GM19023 (cell line): ENCODE data around the gene AKAP10.
"Not testable (repeated sequence)": the region's sequence is repeated elsewhere in the genome, so short reads cannot be mapped to it uniquely, and the experiment has no call there.

Source experiments
- ATAC-seq: cut with Tn5 transposase; IDR thresholded peaks from one replicate; pipeline ENCODE4 v1.9.1; 2021; ENCODE audit warnings: mild to moderate bottlenecking, moderate library complexity; ENCODE audit not compliant: unreplicated experiment

AKAP10 gene

DNA sequence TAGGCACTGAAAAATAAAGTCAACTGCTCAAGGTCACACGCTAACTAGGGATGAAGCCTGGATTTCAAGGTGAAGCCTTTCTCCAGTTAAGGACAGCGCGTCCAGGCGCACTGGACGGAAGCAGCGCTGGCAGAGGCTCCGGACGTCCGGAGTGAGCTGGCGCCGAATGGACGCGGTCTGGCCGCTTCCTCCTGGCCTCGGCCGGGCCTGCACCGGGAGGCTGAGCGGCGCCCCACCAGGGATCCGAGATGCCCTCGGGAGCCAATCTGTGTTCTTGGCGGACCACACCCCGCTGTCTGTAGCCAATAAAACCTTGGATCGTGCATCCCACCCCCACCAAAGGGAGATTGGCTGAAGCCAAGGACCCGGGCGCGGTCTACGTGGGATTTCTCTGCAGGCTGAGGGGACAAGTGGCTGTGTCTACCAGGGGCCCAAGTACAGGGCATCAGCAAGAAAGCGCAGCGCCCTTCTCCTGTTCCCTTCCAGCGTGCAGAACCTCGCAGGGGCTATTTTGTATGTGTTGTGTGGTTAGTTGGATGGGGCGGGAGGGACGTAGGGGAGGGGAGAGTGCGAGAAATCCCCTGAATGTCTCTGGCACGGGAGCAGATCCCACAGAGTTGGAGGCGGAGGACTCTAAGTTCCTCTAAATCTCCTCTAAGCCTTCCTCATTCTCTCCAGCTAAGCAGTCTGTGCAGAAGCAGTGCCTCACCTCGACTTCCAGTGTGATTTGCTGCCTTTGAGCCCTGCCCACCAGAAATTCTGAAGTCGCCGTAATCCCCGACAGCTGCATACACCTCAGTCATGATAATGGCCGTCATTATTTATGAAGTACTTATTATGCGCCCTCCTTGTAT lies 2.5 kb upstream of the AKAP10 start:
- ATAC-seq: no peak

DNA sequence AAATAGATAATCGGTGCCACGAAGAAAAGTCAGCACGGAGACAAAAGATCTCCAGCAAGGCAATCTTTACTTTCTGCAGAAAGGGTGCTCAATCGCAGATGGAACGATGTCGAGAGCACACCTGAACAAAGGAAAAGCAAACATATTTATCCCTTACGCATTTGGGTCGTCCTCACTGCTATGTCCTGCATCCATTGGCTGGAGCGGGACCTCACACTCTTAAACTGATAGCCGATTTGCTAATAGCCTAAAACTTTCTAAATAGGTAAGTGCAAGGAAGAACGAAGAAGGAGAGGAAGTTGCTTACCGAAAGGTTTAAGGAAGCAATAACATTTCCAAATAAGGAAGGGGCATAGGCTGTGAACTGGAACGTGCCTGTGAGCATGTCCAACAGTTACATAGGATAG lies 1.2 kb upstream of the AKAP10 start:
- no peak for ATAC-seq

DNA sequence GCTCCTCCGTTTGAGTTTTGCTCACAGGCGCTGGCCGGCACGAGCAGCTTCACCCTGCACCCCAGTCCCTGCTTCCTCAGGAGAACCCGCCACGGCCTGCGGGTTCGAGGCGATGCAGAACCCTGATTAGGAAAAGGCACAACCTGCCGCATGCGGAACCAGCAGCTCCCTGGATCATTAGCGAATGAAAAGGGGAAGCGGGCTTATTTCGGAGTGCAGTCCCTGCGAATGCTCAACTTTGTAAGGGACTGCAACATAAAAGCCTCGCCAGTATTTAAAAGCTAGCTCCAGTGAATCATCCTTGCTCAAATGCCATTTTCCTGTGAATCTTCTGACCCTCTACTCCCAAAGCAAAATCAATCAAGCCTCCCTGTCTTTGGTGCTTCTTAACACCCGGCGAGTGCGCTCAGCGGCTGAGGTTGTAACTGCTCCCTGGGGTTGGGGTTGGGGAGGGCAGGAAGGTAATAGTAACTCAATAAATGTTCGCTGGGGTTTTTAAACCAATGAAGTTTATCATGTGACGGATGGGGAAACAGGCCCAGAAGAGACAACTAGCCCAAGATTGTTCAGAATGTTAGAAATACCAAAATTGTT lies 678 bp upstream of the AKAP10 start:
- ATAC-seq: peak; percentile 14

DNA sequence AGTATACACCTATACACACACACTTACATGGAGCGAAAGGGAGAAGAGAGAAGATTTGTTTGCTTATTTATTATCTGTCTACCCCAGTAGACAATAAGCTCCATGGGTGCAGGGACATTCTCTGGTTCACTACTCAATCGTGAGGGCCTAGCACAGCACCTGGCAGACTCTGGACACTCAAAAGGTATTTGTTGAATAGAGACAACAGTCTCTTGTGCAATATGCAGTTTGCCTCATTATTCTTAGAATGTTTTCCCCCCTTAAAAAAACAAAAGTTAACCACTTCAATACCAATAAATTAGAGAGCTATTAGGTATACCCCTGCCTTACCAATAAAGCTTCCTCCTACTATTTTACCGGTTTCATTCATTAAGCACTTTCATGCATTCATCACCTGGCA lies 2.0 kb downstream of the AKAP10 start:
- no peak for ATAC-seq

DNA sequence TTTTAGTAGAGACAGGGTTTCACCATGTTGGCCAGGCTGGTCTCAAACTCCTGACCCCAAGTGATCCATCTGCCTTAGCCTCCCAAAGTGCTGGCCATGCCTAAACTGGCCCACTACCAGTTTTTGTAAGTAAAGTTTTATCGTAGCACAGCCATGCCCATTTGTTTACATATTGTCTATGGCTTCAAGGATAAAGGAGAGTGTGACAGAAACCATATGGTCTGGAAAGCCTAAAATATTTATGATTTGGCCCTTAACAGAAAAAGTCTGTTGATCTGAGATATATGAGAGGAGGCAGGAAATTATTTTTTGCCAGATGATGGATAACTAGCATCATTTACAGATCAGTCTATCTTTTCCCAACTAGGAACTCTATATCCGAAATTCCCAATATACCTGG lies 4.5 kb downstream of the AKAP10 start:
- no peak for ATAC-seq

DNA sequence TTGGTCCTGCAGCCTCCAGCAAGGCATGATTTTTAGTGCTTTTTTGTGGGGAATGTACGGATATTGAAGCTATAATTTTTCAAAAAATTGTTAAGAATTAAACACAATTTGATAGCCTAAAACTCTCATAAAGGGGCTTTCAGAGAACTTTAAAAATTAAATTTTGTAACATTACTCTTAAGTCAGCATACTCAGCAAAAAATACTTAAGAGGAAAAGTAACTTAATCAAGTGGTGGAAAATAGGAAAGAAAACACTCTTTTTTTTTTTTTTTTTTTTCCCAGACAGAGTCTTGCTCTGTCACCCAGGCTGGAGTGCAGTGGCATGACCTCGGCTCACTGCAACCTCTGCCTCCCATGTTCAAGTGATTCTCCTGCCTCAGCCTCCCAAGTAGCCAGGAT lies 14.7 kb downstream of the AKAP10 start:
- not testable (repeated sequence) for ATAC-seq

DNA sequence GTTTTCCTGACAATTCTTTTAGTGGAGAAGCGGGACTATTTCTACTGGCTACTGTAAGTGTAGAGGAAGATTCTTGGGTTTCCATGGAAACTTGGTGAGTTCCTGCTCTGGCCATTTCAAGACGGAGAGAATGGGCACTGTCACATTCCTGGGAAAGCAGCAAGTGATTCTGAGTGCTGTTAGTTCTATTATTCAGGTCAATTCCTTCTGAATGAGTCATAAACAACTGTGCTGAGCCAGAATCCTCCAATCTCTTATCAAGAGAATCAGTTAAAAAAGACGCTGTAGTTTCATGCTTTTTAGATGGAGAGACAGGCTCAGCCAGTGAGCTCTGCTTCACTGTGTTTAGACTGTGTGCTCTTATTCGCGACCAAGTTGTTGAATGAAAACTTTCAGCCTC lies 19.6 kb downstream of the AKAP10 start:
- no peak for ATAC-seq

DNA sequence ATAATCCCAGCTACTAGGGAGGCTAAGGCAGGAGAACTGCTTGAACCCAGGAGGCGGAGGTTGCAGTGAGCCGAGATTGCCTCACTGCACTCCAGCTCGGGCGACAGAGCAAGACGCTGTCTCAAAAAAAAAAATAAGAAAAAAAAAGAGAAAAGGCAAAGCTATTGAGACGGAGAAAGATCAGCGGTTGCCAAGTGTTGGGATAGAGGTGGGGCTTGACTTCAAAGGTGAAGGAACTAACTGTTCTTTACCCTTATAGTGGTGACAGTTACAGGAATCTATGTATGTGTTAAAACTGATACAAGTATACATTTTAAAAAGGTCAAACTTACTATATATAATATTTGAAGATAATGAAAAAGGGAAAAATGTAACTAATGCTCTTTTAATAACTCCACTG lies 22.5 kb downstream of the AKAP10 start:
- no peak for ATAC-seq

DNA sequence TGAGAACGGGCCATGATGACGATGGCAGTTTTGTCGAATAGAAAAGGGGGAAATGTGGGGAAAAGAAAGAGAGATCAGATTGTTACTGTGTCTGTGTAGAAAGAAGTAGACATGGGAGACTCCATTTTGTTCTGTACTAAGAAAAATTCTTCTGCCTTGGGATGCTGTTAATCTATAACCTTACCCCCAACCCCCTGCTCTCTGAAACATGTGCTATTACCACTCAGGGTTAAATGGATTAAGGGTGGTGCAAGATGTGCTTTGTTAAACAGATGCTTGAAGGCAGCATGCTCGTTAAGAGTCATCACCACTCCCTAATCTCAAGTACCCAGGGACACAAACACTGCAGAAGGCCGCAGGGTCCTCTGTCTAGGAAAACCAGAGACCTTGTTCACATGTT lies 26.2 kb downstream of the AKAP10 start:
- ATAC-seq: not testable (repeated sequence)

DNA sequence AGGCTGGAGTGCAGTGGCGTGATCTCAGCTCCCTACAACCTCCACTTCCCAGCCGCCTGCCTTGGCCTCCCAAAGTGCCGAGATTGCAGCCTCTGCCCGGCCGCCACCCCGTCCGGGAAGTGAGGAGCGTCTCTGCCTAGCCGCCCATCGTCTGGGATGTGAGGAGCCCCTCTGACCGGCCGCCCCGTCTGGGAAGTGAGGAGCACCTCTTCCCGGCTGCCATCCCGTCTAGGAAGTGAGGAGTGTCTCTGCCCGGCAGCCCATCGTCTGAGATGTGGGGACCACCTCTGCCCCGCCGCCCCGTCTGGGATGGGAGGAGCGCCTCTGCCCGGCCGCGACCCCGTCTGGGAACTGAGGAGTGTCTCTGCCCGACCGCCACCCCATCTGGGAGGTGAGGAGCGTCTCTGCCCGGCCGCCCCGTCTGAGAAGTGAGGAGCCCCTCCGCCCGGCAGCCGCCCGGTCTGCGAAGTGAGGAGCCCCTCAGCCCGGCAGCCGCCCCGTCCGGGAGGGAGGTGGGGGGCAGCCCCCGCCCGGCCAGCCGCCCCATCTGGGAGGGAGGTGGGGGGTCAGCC lies 26.9 kb downstream of the AKAP10 start:
- not testable (repeated sequence) for ATAC-seq

DNA sequence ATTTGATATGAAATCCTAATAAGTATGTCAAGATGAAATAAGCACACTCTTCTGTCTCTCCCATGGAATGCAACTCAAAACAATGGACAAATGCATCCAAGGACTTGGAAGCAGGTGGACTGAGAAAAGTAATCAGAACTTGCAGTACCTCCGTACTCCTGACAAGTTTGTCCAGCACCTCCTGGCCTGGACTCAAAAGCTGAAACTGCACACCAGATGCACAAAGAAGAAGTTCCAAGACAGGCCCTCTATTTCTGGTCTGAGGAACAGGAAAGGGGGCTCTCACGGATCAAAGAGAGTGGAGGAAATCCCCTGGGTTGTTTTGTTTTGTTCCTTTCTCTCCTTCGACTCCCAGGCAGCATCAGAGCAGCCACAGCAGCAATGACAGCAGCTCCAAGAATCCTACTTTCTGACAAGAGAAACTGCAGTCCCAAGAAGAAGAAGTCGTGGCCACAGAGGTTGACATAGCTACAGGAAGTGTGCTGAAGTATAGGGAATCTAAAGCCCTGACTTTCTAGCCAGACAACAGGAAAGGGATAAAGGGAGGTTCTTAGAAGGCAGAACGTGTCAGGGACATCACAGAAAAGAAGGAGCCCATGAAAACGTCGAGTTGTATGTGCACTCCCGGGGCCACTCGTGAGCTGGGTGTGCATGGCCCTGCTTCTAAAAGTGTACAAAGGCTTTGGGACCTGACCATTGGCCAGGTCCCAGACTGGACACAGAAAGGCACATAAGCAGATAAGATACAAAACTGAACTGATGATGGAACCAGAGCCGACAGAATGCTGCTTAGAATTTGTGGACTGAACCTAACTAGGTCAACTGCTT lies 29.3 kb downstream of the AKAP10 start:
- ATAC-seq: no peak

DNA sequence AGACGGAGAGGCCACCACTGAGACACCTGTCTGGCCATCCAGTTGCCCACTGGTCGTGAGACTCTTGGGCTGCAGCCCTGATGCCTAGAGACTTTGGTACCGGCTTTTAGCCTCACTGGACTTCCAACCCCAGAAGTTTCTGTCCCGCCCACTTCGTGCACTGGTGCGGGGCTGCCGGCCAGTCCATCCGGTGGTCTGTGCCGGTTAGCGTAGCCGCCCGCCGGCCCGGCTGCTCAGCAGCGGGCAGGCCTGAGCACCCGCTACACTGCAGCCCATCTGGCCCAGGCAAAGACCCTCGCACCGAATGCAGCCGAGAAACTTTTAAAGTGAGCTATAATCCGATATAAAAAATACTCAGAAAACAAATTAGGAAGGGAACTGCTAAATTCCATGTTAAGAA lies 30.7 kb downstream of the AKAP10 start:
- ATAC-seq: no peak

DNA sequence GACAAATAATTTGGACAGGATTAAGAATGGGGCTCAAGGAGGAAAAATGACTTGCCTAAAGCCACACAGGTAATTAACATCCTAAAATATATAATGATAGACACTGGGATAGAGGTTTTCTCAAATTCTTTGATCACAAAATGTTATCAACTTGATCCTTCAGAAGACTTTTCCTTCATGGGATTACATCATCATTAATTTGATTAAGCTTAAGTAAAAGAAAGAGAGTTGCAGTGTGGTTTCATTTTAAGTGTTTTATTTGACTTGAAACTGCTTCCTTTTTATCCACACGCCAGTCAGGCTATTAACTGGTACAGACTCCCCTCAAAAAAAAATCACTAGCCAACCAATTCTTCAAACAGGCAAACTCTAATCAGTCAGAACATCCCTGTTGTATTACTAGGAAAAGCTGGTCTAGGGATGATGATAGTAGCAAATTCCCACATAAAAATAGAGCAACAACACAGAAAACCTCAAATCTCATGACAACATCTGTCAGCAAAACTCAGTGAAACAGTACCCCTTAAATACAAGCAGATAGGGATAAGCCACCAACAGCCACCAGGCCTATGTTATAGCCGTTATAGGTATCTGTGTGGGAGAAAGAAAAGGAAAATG lies 32.5 kb downstream of the AKAP10 start:
- no peak for ATAC-seq

DNA sequence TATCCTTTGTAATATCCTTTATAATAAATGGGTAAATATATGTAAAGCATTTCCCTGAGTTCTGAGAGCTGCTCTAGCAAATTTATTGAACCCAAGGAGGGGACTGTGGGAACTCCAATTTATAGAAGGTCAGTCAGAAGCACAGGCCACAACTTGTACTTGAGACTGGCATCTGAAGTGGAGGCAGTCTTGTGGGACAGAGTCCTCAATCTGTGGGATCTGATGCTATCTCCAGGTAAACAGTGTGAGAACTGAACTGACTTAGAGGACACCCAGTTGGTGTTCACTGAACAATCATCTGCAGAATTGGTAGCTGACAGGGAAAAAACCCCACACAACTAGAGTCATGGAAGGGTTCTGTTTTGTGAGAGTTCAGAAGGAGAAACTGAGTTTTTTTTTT lies 34.0 kb downstream of the AKAP10 start:
- no peak for ATAC-seq

DNA sequence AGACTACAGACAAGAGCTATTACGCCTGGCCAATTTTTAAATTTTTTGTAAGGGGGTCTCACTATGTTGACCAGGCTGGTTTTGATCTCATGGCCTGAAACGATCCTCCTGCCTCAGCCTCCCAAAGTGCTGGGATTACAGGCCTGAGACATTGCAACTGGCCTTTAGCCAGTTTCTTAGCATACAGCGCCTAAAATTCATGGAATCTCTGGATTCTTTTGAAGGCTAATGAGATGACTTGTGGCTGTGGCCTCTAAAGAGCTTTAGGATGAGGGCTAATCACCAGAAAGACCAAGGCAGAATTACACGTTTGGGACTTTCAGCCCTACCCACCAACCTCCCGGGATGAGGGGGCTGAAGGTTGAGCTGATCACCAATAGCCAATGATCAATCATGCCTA lies 34.6 kb downstream of the AKAP10 start:
- ATAC-seq: no peak

DNA sequence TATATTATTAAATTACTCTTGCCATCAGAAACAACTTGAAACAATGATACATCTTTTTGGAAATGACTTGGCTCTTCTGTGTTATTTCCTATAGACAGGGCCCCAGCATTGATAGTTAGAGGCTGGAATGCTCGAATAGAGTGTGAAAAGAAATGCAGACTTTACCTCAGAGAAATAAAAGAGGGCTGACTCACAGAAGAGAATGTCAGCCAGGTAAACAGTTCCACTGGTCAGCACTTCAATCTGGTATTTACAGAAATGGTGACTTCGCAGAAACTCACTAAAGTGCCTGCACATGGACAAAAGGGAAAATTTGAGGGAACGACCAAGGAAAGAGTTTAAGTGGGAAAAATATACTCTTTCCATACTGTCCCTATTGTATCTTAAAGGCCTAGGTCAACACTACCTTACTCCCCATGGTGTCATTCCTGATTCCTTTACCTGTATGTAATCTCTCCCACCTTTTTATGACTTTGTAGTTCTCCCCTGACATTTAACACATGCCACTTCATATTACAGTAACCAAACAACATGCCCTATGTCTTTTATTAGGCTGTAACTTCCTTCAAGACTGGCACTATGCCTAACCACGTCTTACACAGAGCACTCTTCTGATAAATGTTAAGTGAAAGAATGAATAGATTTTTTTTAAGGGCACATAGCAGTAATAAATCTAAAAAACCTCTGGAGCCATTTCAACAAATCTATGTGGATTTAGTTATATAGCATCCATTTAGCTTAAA lies 36.7 kb downstream of the AKAP10 start:
- ATAC-seq: no peak

DNA sequence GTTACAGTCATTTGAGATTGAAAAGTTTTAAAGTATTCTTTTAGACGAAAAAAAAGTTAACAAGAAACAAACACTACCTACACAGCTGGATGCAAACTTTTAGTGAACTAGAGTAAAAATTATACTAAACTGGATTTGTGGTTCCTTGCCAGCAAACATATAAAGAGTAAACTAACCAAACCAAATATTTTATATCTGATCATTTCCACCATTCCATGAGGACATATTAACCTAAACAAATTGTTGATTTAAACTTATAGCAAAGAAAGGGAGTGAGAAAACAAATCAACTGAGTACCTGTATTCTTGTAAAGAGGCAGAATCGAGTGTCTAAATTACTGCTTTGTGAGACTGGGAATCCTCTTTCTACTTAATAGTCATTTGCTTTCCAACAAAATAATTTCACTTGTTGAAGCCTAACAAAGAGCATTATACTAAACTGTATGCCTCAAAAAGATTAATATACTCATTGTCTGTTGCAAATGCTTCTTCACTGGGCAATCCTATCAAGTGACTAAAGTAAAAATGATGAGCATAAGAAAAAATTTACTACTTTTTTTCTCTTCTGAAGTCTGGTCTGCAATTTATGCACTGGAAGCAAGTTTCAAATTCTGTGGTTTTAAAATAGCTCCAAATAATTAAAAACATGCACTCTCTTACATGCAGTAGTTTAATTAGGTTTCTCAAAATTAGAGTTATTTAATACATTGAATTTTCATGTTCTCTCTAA lies 37.5 kb downstream of the AKAP10 start:
- no peak for ATAC-seq

DNA sequence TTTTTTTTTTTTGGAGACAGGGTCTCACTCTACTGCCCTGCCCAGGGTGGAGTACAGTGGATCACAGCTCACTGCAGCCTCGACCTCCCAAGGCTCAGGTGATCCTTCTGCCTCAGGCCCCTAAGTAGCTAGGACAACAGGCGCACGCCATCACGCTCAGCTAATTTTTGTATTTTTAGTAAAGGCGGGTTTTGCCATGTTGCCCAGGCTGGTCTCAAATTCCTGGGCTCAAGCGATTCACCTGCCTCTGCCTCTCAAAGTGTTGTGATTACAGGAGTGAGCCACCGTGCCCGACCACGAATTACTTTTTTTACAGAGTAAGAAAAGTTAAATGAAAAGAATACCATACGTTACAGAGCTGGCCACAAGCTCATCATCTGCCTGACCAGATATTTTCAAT lies 38.9 kb downstream of the AKAP10 start:
- ATAC-seq: no peak

DNA sequence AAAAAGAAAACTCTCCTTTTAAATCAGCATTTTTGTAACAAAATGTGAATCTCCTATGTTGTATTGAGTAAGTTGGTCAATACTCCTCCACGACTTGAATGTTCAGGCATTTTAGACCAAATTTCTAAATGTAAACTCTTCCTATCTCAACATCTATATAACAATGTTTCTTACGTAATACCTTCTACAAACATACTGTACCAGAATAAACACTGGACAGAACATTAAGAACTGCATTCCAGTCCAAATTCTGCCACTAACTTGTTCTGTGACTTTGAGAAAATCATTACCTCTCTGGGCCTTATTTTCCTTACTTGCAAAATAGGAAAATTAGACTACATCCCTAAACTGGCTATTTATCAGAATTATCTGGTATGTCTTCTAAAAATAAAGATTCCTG lies 40.1 kb downstream of the AKAP10 start:
- no peak for ATAC-seq

DNA sequence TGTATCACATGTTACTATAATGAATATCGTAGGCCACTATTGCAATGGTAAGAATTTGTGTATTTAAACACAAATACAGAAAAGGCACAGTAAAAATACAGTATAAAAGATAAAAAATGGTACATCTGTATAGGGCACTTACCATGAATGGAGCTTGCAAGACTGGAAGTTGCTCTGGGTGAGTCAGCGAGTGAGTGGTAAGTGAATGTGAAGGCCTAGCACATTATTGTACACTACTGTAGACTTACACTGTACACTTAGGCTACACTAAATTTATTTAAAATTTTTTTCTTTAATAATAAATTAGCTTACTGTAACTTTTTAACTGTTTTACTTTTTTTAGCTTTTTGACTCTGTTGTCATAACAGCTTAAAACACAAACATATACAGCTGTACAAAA lies 42.5 kb downstream of the AKAP10 start:
- no peak for ATAC-seq
